Measurements from ENCODE around the gene ADGRV1.

The ADGRV1 gene

DNA sequence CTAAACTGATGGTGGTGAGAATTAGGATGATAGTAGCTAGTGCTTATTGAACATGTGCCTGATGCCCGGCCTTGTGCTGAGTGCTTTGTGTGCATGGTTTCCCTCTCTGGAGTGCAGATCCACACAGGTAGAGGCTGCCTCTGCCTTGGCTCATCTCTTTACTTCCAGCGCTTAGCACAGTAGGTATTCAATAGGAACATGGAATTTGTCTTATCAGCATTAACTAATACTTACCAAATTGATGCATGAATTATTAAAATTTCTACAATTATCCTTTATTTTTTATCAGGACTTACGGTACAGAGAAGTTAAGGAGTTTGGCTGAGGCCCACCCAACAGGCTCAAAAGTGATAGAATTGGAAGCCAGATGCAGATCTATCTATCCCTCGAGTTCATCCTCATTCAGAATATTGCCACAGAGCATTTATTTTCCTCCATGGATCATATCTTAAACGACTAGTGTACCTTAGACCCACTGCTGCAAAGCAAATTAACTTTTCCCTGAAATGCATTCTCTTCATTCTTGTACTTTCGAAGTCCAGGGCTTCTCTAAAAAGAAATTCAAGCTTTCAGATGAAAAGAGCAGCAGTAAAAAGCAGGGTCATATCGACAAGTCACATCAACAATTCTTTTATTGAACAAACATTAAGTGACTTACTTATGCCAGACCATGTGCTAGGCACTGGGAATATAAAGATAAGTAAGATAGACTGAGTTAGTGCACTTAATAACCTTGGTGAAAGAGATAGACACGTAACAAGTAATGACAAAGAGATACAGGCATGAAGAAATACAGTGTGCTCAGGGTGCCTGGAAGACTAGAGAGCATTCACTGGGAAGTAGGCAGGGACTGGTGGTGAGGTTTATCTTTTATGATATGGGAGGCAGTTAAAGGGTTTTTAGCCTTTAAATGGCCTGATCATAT lies 534.5 kb downstream of the ADGRV1 start:
- no peak for DNase-seq

DNA sequence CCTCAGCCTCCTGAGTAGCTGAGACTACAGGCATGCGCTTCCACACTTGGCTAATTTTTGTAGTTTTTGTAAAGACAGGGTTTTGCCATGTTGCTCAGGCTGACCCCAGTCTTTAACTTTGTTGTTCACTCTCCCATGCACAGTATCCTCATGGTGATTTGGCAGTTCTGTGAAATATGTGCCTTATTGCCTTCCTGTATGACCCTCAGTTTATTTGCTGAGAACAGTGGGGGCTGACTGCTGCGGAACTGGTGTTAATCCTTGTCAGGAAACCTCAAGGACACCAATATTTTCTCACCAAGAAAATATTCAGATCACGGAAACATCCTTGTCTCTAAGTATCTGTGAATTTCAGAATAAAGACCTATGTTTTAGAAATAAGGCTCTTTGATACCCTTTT lies 536.7 kb downstream of the ADGRV1 start:
- no peak for DNase-seq

DNA sequence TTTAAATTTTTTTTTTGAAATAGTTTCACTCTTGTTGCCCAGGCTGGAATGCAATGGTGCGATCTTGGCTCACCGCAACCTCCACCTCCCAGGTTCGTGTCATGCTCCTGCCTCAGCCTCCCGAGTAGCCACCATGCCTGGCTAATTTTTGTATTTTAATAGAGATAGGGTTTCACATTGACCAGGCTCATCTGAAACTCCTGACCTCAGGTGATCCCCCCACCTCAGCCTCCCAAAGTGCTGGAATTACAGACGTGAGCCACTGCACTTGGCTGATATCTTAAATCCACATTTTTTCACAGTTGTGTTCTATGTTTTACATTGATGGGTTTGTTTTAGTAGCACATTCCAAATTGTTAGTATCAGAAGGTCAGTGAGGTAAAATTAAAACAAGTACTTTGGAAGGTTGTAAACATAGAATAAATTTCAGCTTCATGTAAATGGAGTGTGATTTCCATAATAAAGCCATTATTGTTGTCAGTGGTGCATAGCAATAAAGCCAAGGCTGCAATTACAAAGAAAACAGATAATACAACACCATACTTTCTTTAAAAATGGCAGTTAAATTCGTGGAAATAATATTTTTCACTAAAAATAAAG lies 537.3 kb downstream of the ADGRV1 start:
- DNase-seq = no peak

DNA sequence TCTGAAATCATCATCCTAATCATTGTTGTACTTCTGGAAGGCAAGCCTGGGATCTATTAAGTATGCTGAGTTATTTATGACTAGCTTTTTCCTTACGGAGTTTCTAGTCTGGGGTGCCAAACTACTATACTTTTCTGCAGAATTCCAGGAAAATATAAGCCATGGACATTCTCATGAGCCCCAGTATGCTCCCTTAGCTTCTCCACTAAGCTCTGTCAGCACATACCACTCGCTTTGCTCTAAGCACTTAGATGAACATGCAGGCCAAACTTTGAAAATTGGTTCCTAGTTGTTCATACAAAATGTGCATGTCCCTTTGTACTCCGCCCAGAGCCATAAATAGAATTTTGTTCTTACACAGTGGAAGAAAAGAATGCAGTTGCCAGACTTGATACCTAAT lies 539.9 kb downstream of the ADGRV1 start:
- no peak for DNase-seq

DNA sequence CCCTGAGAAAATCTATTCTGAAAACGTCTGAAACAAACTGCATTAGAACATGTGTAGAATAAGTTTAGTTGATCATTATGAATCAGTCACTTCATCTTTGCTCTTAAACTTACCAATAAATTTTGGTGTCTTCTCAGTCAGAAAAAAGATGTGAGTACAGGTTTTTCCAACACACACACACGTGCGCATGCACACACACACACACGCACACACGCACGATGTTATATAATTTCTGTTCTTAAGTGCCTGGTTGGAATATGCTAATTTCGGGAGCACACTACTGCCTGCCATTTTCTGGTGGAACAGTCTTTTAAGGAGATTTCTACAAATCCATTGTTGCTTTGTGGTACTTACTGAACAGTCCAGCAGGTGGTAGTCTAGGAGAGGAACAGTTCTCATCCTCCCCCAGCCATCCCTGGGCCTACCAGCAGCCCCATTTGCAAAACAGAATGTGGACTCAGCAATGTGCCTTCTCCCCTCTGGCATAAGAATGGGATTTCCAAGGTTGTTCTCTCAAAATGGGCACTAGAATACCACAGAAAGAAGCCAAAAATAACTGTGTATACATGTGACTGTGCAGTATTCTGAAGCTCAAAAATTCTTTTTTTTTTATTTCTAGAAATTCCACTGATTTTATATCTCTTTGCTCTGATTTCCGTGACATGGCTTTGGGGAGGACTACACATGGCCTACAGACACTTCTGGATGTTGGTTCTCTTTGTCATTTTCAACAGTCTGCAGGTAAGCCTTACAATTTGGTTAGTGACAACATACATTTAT lies 543.2 kb downstream of the ADGRV1 start:
- DNase-seq = peak; percentile 52 to 67

DNA sequence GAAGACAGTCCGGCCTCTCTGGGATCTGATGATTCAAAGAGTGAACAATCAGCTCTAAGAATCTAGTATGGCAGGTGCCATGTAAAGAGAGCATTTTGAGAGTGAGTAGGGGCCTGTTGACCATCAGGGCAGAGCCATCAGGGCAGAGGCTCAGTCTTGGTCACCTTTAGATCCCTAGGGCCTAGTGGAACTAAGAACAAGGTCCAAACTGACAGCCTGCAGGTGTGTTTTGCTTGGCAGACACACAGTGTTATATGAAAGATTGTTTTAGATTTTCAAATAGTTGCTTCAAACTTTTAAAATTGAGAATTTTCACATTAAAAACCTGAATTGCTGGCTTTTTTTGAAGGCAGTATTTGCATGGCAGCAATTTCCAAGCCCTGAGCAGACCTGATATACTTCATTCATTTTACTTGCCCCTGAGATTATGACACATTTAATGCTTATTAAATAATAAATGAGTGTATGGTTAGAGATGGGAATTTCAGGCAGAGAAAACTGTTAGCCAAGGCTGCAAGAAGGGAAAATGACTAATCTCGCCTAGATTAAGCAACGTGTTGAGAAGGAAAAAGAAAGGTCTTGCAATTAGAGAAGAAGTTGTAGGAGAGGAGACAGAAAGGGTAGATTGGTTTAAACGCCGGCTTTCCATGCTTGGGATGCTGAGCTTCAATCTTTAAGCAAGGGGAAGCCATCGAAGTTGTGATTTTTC lies 544.9 kb downstream of the ADGRV1 start:
- no peak for DNase-seq

DNA sequence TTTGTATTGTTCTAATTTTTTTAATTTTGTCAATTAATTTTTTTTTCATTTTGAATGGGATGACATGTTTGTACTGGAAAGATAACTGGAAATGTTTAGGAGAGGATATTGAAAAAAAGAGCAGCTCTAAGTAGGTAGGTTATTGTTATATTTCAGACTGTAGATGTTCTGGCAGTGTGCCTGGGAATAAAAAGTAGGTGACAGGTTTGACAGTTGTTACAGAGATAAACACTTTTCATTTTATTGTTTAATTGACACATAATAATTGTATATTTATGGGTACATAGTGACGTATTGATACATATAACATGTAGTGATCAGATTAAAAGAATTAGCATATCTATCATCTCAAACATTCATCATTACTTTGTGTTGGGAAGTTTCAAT lies 545.5 kb downstream of the ADGRV1 start:
- DNase-seq = no peak

DNA sequence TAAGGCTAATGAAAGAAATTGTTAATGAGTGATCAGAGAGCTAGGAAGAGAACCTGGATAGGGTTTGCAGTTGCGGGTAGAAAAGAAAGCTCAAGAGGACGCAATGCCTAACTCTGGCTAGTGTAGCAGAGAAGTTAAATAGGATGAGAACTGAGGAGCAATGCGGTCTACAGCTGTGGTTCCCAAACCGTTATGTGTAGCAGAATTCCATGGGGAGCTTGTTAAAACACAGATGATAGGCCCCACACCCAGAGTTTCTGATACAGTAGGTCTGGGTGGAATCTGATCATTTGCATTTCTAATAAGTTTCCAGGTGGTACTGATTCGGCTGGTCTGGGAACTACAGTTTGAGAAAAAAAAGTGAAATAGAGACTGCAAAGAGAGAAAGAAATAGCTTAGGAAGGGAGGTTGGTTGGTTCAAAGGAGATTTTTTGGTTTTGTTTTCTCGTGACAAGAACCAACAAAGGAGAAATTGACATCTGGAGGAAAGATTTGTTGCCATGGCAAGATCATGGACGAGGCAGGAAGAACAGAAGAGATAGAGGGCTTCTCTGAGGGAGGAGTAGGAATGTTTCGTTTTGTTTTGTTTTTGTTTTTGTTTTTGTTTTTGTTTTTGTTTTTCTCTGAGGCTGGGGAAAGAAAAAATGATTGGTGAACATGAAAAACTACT lies 548.4 kb downstream of the ADGRV1 start:
- no peak for DNase-seq

DNA sequence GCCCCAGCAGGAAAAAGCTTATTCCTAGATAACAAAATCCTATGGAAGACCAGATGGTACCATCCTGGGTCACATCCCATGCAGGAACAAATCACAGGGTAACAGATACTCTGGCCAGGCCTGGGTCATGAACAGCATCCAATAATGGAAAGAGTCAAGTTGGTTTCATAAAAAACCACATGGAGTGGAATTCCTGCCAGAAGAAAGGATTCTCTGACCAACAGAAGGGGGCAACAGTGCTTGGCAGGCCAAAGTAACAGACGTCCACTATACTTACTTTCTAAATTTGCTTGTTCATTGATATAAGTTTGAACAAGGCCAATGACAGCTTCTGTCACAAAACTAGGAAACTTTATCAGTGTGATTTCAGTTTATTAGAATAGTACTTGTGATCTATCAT lies 551.0 kb downstream of the ADGRV1 start:
- no peak for DNase-seq

DNA sequence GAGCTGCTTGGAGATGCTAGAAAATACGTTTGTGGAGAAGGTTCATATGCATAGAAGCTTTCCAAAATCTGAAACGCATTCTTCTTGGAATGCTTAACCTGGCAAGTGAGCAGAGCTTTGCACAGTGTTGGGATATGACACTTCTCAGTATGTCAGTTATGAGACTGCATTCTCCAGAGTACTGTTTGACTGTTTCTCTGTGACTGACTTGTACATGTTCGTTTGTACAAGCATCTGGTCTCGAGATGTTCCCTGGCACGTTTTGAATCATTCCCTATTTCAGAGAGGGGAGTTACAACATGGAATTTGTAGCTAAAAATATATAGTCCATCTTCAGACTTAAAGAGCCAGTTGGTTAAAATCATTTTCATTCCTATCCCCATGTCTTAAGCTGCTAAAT lies 552.1 kb downstream of the ADGRV1 start:
- DNase-seq = no peak

DNA sequence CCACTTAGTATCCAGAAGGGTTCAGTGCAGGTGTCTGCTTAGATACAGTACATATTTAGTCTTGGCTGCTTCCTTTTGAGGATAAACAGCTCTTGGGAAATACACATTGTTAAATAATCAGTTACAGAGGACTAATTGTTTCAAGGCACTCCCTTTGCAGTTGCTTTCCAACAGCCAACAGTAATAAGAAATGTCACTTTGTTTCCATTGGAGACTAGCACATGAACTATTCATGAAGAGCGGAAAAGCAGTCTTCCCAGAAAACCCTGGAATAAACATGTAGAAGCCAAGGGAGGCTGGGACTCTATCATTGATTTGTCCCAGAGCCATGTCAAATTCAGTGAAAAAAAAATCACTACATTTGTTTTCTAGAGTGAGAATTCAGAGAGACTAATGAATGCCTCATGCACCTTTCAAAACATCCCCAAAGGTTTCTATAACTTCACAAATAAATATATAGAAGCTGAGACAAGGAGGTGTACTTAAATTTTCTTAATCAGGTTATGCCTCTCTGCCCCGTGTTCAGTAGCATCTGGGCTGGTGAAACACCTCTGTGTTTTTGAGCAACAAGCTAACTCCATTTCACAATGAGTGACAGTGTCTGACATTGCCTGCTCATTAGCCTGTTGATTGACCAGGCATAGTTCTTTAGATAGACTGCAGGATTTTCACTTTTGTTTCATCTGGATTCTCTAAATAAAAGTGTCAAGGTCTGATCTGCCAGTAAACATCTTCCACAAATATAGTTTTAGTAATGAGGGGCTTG lies 553.1 kb downstream of the ADGRV1 start:
- no peak for DNase-seq

DNA sequence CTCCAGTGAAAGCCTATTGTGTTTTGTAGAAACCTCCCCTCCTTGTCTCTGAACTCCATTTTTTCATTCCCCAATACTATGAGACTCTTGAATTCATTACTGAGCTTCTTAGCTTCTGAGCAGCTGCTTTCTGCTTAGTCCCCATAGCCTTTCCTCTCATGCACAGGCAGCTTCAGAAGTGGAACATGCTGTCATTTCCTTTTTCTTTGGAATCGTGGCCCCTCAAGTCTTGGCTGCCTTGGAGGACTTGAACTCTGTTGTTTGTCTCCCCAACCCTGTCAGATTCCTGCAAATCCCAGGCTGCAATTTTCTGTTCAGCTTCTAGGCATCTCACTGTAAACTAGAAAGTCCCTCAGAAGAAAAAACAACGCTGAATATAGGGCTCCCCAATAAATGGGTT lies 556.1 kb downstream of the ADGRV1 start:
- no peak for DNase-seq

DNA sequence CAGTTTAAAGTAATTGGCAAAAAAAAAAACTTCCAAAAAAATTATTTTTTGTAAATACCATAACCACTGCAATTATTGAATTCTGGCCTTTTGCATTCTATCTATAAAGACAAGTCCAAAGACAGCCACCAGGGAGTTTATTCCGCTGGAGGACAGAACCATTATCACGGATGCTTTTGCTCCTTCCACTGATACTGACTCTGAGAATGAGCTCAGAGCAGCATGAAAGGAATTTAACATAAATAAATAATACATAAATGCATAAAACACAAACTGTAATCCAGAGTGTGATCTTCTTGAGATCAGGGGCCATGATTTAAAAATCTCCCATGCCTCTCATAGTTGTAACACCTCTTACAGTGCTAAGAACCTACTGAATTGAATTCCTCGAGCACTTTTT lies 559.8 kb downstream of the ADGRV1 start:
- no peak for DNase-seq

DNA sequence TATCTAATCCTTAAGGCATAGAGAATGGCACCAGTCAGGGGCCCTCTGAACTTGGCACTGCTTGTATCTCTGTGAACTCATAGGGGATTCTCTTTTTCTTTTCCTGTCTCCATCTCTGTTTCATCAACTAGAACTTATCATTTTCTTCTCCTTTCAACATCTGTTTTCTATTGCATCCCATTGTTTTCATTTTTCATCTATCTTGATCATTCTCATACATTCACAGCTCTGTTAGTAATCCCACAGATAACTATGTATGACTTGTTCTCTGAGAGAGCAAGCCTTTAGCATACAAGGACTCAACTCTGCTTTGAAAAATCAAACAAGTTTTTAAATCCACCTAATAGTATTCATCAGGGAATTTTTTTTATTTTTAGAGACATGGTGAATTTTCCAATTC lies 560.2 kb downstream of the ADGRV1 start:
- DNase-seq = no peak

DNA sequence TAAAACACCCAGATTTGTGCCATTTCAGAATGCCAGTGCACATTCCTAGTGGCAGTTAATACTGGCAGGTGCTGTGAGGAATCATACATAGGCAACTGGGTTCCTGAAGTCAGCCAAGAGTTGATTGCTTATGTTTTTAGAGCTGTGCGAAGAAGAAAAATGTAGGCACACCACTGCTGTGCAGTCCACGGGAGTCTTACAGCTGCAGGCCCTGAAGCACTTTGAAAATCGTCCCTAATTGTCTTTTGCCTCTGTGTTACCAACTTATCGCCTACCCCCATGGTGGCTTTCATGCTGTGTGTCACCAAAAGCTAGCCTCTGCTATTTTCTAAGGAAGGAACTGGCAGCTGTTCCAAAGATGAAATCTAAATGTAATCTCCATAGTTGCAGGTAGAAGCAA lies 560.6 kb downstream of the ADGRV1 start:
- DNase-seq = no peak

DNA sequence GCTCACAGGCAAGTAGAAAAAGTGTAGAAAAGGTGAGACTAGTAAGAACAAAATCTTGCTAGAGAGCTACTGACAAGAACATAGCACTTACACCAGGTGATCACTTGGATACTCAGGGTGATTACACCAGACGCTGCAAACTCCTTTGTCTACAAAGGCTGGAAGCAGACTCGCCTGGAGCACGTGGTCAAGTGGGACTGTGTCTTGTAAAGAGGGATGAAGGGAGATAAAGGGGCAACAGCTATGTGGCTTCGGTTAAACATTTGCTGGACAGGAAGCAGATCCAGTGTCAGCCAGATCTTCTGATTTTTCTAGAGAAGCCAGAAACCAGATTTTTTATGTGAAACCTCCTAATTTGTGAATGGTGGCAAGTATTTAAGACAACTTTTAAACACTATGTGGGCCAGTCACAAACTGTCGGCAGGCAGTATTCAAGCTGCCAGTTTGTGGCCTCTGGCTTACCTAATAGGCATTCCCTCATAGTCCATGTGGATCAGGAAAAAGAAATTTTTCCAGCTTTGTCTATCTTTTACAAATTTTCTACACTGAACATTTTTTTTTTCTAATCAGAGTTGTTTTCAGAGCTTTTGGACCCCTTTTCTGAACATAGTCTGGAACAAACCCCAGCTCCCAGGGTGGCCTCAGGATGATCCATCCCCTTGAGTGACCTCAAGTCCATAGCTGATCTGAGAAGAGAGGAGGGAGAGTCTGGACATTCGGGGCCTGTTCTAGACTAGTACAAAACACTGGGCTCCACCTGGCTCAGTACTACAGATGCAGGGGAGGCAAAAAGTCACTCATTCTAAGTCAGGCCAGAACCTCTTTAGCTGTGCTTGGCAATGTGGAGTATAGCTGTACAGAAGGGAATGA lies 561.6 kb downstream of the ADGRV1 start:
- DNase-seq = no peak

DNA sequence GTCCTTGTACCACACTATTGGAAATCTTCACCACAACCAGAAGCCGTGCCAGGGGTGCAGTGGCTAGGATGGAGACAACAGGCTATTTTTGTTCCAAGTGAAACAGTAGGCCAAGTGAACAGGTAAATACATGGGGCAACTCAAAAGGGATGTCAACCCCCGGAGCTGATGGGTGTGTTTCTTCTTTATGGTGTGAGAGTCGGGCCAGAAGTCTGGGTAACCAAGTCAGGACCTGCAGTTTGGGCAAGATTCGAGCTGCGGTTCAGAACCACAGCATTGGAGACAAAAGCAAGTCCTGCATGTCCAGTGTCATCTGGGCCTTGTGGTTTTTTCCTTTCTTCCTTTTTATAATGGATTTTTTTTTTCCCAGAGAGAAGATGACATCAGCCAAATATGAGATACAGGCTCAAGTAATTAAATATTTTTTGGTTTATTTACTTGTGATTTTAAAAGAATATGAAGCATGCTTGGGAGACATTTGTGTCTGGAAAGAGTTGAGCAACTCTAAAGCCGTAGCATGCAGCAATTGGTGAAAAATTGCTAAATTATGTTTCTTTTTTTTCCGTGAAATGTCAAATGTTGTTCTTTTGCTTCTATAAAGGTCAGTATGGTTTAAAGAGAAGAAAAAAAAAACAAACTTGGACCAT lies 562.9 kb downstream of the ADGRV1 start:
- DNase-seq = no peak

DNA sequence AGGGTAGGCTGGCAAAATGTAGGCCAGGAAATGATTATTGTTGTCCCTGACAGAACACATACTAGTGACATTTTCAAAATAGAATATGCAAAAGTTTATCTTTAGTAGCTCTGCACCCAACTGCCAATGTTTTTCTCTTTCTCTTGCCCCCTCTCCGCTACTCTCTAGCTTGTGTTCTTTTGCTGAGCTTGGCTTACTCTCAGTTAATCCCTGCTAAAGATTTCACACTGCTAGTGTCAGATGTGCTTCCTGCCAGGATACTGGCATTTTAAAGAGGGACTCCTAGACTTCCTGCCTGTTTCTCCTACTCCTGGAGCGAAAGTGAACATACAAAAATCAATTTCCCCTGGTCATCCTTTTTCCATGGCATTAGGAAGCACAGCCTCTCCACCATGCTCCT lies 564.1 kb downstream of the ADGRV1 start:
- no peak for DNase-seq

DNA sequence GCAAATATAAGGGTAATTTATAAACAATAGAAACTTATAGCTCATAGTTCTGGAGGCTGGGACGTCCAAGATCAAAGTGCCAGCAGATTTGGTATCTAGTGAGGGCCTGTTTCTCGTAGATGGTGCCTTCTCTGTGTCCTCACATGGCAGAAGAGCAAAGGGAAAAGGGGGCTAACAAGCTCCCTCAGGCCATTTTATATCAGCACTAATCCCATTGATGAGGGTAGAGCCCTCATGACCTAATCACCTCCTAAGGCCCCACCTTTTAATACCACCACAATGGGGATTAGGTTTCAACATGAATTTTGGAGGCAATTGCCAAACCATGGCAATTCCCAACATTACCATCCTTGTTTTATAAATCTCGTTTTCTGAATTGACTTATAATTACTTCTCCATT lies 564.7 kb downstream of the ADGRV1 start:
- no peak for DNase-seq

DNA sequence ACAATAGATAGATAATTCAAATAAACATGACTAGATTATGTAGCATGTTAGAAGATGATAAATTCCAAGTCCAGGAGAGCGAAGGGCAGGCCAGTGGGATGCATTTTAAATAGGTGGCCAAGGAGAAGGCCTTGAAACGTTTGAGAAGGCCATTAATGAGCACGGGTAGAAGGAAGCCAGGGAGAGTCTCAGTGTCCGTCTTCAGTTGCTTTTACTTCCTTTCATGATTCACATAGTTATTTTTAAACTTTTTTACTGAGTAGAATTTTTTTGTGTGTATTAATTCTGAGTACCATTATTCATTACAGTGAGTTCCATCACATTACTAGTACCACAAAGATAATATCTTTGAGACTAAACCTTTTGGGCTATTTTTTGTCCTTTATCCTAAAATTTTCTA lies 565.3 kb downstream of the ADGRV1 start:
- no peak for DNase-seq

Data from SHP77 (cell line).